H9 (cell line): ENCODE measurements around the gene RSPO3. TPM values are rescaled to one million over a fixed set of nuclear protein-coding genes. Genes with fewer than 3 reads are reported as not detected.

Experiments
- DNase-seq: peaks from one replicate; pipeline ENCODE4 v3.0.0-alpha.2; 2017
- H2AFZ ChIP-seq: one replicate; pipeline ENCODE4 v1.6.1; 2013; ENCODE audit warnings: mild to moderate bottlenecking, low read length, control low read depth, moderate library complexity
- H2AK5ac ChIP-seq: 2 replicates; pipeline ENCODE4 v1.6.1; 2013; ENCODE audit warnings: low read length, control low read depth, mixed read lengths; ENCODE audit not compliant: insufficient read length
- H2BK120ac ChIP-seq: one replicate; pipeline ENCODE4 v1.6.1; 2013; ENCODE audit warnings: low read depth, mild to moderate bottlenecking, low read length, control low read depth, inconsistent platforms; ENCODE audit not compliant: poor library complexity, severe bottlenecking
- H2BK12ac ChIP-seq: 2 replicates; pipeline ENCODE4 v1.6.1; 2013; ENCODE audit warnings: low read length, control low read depth, mixed read lengths, low read depth; ENCODE audit not compliant: insufficient read length
- H2BK15ac ChIP-seq: 2 replicates; pipeline ENCODE4 v1.6.1; 2013; ENCODE audit warnings: low read depth, low read length, control low read depth
- H2BK20ac ChIP-seq: one replicate; pipeline ENCODE4 v1.6.1; 2013; ENCODE audit warnings: low read depth, mild to moderate bottlenecking, low read length, control low read depth, inconsistent platforms; ENCODE audit not compliant: poor library complexity, severe bottlenecking
- H2BK5ac ChIP-seq: 2 replicates; pipeline ENCODE4 v1.6.1; 2013; ENCODE audit warnings: low read length, control low read depth, mixed read lengths; ENCODE audit not compliant: insufficient read length
- H3K14ac ChIP-seq: 2 replicates; pipeline ENCODE4 v1.6.1; 2013; ENCODE audit warnings: low read length, control low read depth; ENCODE audit not compliant: insufficient read depth
- H3K18ac ChIP-seq: 2 replicates; pipeline ENCODE4 v1.6.1; 2013; ENCODE audit warnings: low read depth, mild to moderate bottlenecking, mixed read lengths, low read length, control low read depth; ENCODE audit not compliant: insufficient read length
- H3K23ac ChIP-seq: 2 replicates; pipeline ENCODE4 v1.6.1; 2013; ENCODE audit warnings: low read length, control low read depth, mixed read lengths, low read depth; ENCODE audit not compliant: insufficient read length
- H3K23me2 ChIP-seq: 2 replicates; pipeline ENCODE4 v1.6.1; 2013; ENCODE audit warnings: low read depth, mild to moderate bottlenecking, mixed read lengths, low read length, control low read depth; ENCODE audit not compliant: insufficient read length, poor library complexity, severe bottlenecking
- H3K27ac ChIP-seq: 2 replicates; pipeline ENCODE4 v1.5.1; 2013; ENCODE audit warnings: low read length, control low read depth, mixed read lengths, low read depth; ENCODE audit not compliant: insufficient read length
- H3K27me3 ChIP-seq: 2 replicates; pipeline ENCODE4 v1.6.1; 2013; ENCODE audit warnings: low read length, control low read depth, inconsistent platforms; ENCODE audit not compliant: insufficient read depth
- H3K4ac ChIP-seq: 2 replicates; pipeline ENCODE4 v1.6.1; 2013; ENCODE audit warnings: low read depth, mild to moderate bottlenecking, control low read depth, inconsistent platforms, low read length, moderate library complexity
- H3K4me1 ChIP-seq: 2 replicates; pipeline ENCODE4 v1.6.1; 2013; ENCODE audit warnings: low read length, control low read depth, inconsistent platforms; ENCODE audit not compliant: insufficient read depth
- H3K4me2 ChIP-seq: 2 replicates; pipeline ENCODE4 v1.6.1; 2013; ENCODE audit warnings: low read length, control low read depth, mixed read lengths; ENCODE audit not compliant: insufficient read length, insufficient read depth
- H3K56ac ChIP-seq: 2 replicates; pipeline ENCODE4 v1.6.1; 2013; ENCODE audit warnings: low read depth, mild to moderate bottlenecking, mixed read lengths, low read length, control low read depth; ENCODE audit not compliant: insufficient read length
- H3K79me1 ChIP-seq: 2 replicates; pipeline ENCODE4 v1.6.1; 2013; ENCODE audit warnings: low read depth, mild to moderate bottlenecking, moderate library complexity, low read length, control low read depth, inconsistent platforms; ENCODE audit not compliant: insufficient read depth, poor library complexity, severe bottlenecking
- H3K79me2 ChIP-seq: 2 replicates; pipeline ENCODE4 v1.6.1; 2013; ENCODE audit warnings: low read length, control low read depth, inconsistent platforms; ENCODE audit not compliant: insufficient read depth
- H3K9ac ChIP-seq: 2 replicates; pipeline ENCODE4 v1.6.1; 2013; ENCODE audit warnings: low read length, control low read depth, mixed read lengths; ENCODE audit not compliant: insufficient read length; ENCODE audit errors: extremely low read depth
- H3K9me3 ChIP-seq: one replicate; pipeline ENCODE4 v1.6.1; 2013; ENCODE audit warnings: low read depth, low read length, inconsistent platforms; ENCODE audit not compliant: control insufficient read depth
- H3T11ph ChIP-seq: one replicate; pipeline ENCODE4 v1.6.1; 2013; ENCODE audit warnings: mild to moderate bottlenecking, low read length, control low read depth, inconsistent platforms
- H4K20me1 ChIP-seq: one replicate; pipeline ENCODE4 v1.6.1; 2013; ENCODE audit not compliant: control insufficient read depth, insufficient read length, insufficient read depth
- H4K5ac ChIP-seq: 2 replicates; pipeline ENCODE4 v1.6.1; 2013; ENCODE audit warnings: low read depth, mild to moderate bottlenecking, mixed read lengths, low read length, control low read depth; ENCODE audit not compliant: insufficient read length
- H4K8ac ChIP-seq: replicated peaks from 2 replicates; pipeline ENCODE4 v1.6.1; 2013; ENCODE audit warnings: low read length, control low read depth, mixed read lengths, low read depth; ENCODE audit not compliant: insufficient read length
- H4K91ac ChIP-seq: 2 replicates; pipeline ENCODE4 v1.6.1; 2013; ENCODE audit warnings: low read depth, mild to moderate bottlenecking, moderate library complexity, mixed read lengths, low read length, control low read depth; ENCODE audit not compliant: insufficient read length
- H3K27ac Mint-ChIP-seq, 3 experiments: 2 replicates in 2 of 3; 3 replicates in 1 of 3; pipeline ENCODE4 v1.8.0; 2020 to 2021; ENCODE audit warnings: mixed read lengths in 3 of 3, mild to moderate bottlenecking in 1 of 3, moderate library complexity in 1 of 3
- H3K27me3 Mint-ChIP-seq: 2 replicates; pipeline ENCODE4 v1.8.0; 2021; ENCODE audit warnings: low read depth, mild to moderate bottlenecking, moderate library complexity, mixed read lengths
- H3K36me3 Mint-ChIP-seq, 3 experiments: 2 replicates in 2 of 3; 3 replicates in 1 of 3; pipeline ENCODE4 v1.8.0; 2020 to 2021; ENCODE audit warnings: low read depth in 3 of 3, mixed read lengths in 3 of 3; ENCODE audit not compliant: insufficient read depth in 1 of 3
- H3K4me1 Mint-ChIP-seq, 2 experiments: 2 replicates each; pipeline ENCODE4 v1.8.0; 2020; ENCODE audit warnings: mixed read lengths in 2 of 2
- H3K4me3 Mint-ChIP-seq, 2 experiments: 2 replicates in 1 of 2; 3 replicates in 1 of 2; pipeline ENCODE4 v1.8.0; 2020 to 2021; ENCODE audit warnings: mild to moderate bottlenecking in 2 of 2, mixed read lengths in 2 of 2, moderate library complexity in 1 of 2
- H3K9me3 Mint-ChIP-seq, 2 experiments: 2 replicates in 1 of 2; 3 replicates in 1 of 2; pipeline ENCODE4 v1.8.0; 2020; ENCODE audit warnings: mild to moderate bottlenecking in 2 of 2, mixed read lengths in 2 of 2, moderate library complexity in 1 of 2
- CTCF ChIP-seq: fragments of 200-600 bp; sonication (generic); conservative IDR thresholded peaks from 3 replicates; pipeline ENCODE4 v1.8.0; 2021; ENCODE audit warnings: antibody characterized with exemption, mild to moderate bottlenecking
- WGBS: extraction: QIAGEN DNeasy Blood & Tissue Kit; methylation state at CpG from one replicate; pipeline ENCODE4 v1.1.7; 2013; ENCODE audit warnings: missing lambda C conversion rate, low lambda C conversion rate, mixed read lengths; ENCODE audit not compliant: insufficient read length; ENCODE audit errors: extremely low coverage; 5-methylcytosine and 5-hydroxymethylcytosine counted together
- long read RNA-seq: library from polyadenylated mRNA; unstranded; transcript quantifications from one replicate; pipeline ENCODE4 v2.0.0, GENCODE V29; 2020
- total RNA-seq: library from RNA; stranded (reverse); gene quantifications from 2 replicates; pipeline ENCODE4 v1.2.1, GENCODE V29; 2021

RSPO3 gene
- total RNA-seq, result not detected in 2 replicates
- long read RNA-seq, result 0 reads

- H3K9me3 Mint-ChIP-seq, result no peaks in the 10 kb centered on the region; a peak in 1 of 5 replicates
- no peaks in the 10 kb centered on the region for H3K79me2 ChIP-seq
- no peaks in the 10 kb centered on the region for H4K20me1 ChIP-seq
- H3K4me1 ChIP-seq, result no peaks in the 10 kb centered on the region
- no peak within 1 kb of the TSS for H2BK20ac ChIP-seq
- no peak within 1 kb of the TSS for H3K27ac ChIP-seq
- no peak within 1 kb of the TSS for H3K9ac ChIP-seq
- H3K27me3 ChIP-seq, result peaks cover 32% of the 10 kb centered on the region
- TF ChIP-seq CTCF, result no peak
- no peaks in the 10 kb centered on the region; a peak in 1 of 7 replicates for H3K36me3 Mint-ChIP-seq
- H2BK5ac ChIP-seq, result no peak within 1 kb of the TSS
- H4K8ac ChIP-seq, result no peak within 1 kb of the TSS
- H3K23ac ChIP-seq, result no peak within 1 kb of the TSS
- no peak within 1 kb of the TSS for H3K4ac ChIP-seq
- no peak within 1 kb of the TSS for H2BK12ac ChIP-seq
- H3K4me1 Mint-ChIP-seq, result peaks cover 13 to 28% of the 10 kb centered on the region in 2 experiments
- H3K79me1 ChIP-seq, result no peaks in the 10 kb centered on the region
- H3K23me2 ChIP-seq, result peaks cover 23% of the 10 kb centered on the region
- no peak within 1 kb of the TSS for H2BK15ac ChIP-seq
- no peak within 1 kb of the TSS for H2BK120ac ChIP-seq
- no CpG with 5 or more reads among the region's 63 CpGs for WGBS
- no peaks in the 10 kb centered on the region for H3K9me3 ChIP-seq
- no peak within 1 kb of the TSS for H3K56ac ChIP-seq
- H4K91ac ChIP-seq, result no peak within 1 kb of the TSS
- no peak within 1 kb of the TSS for H2AK5ac ChIP-seq
- no peak within 1 kb of the TSS for H2AFZ ChIP-seq
- H3T11ph ChIP-seq, result no peak within 1 kb of the TSS
- H3K4me3 Mint-ChIP-seq, result peak within 1 kb of the TSS; percentile 67 to 87
- H4K5ac ChIP-seq, result no peak within 1 kb of the TSS
- peak within 1 kb of the TSS in 1 of 3 experiments; percentile 13; a peak in 1 of 7 replicates for H3K27ac Mint-ChIP-seq
- H3K18ac ChIP-seq, result no peak within 1 kb of the TSS
- peak; percentile 62 for DNase-seq
- H3K4me2 ChIP-seq, result peak within 1 kb of the TSS; percentile 94
- peaks cover 79% of the 10 kb centered on the region for H3K27me3 Mint-ChIP-seq
- H3K14ac ChIP-seq, result peak within 1 kb of the TSS; percentile 40; the same call in 1 of the 2 replicates
Measured at GRCh38 chr6:127118298-127119101, at the start of gene RSPO3. RSPO3 (plus strand) TSS chr6:127118671; CDS start chr6:127119193, 522 bp downstream.
